Panc1 (cell line): ENCODE data around the gene PDE4B. TPM values are rescaled to one million over a fixed set of nuclear protein-coding genes. Genes with fewer than 3 reads are reported as not detected.

Experiments
- ATAC-seq: fragments of 200-7000 bp; cut with Tn5 transposase; 2 replicates; pipeline ENCODE4 v1.9.1; 2020; ENCODE audit warnings: mild to moderate bottlenecking, moderate library complexity
- BruUV-seq: library from RNA; stranded (reverse); fragments of 400-500 nt; replicated peaks from 2 replicates; lab custom pipeline; 2021; lab: Mats Ljungman, UMichigan
- CTCF ChIA-PET: fragments of 300-600 bp; sonication (Branson Sonifier 250); formaldehyde crosslinking; loops from one replicate; lab custom pipeline; 2022; ENCODE audit warnings: antibody characterized with exemption; lab: Charles Lee
- POLR2A ChIA-PET: fragments of 300-600 bp; sonication (Branson Sonifier 250); formaldehyde crosslinking; loops from one replicate; lab custom pipeline; 2022; ENCODE audit warnings: antibody characterized with exemption; lab: Charles Lee
- DNase-seq: peaks from one replicate; pipeline ENCODE4 v3.0.0-alpha.2; 2010; ENCODE audit warnings: low read depth, low spot score
- H3K27ac ChIP-seq: 2 replicates; pipeline ENCODE4 v1.5.1; 2011; ENCODE audit warnings: mild to moderate bottlenecking, low read length, inconsistent platforms
- H3K27me3 ChIP-seq: fragments of 200-500 bp; sonication (Bioruptor generic); 2 replicates; pipeline ENCODE4 v1.6.0; 2014; ENCODE audit warnings: low read length, inconsistent platforms; ENCODE audit not compliant: control insufficient read depth, insufficient read depth
- H3K36me3 ChIP-seq: fragments of 200-500 bp; sonication (Bioruptor generic); 2 replicates; pipeline ENCODE4 v1.5.1; 2014; ENCODE audit warnings: inconsistent platforms, mild to moderate bottlenecking, low read length, moderate library complexity; ENCODE audit not compliant: control insufficient read depth, insufficient read depth
- H3K4me1 ChIP-seq: 2 replicates; pipeline ENCODE4 v1.5.1; 2011; ENCODE audit warnings: inconsistent platforms, mild to moderate bottlenecking, low read length, moderate library complexity; ENCODE audit not compliant: control insufficient read depth, insufficient read depth
- H3K4me3 ChIP-seq, 2 experiments: 2 replicates each; pipeline ENCODE4 v1.5.1; 2011 to 2012; ENCODE audit warnings: low read depth in 2 of 2, low read length in 2 of 2, mild to moderate bottlenecking in 2 of 2, inconsistent platforms in 1 of 2, moderate library complexity in 1 of 2
- H3K9me3 ChIP-seq: fragments of 200-500 bp; sonication (Bioruptor generic); 2 replicates; pipeline ENCODE4 v1.5.1; 2014; ENCODE audit warnings: low read depth, mild to moderate bottlenecking, inconsistent platforms, low read length, moderate library complexity; ENCODE audit not compliant: control insufficient read depth, insufficient read depth
- POLR2AphosphoS5 ChIP-seq: IDR thresholded peaks from 2 replicates; pipeline ENCODE4 v1.6.1; 2012; ENCODE audit warnings: mild to moderate bottlenecking, low read depth, low read length, moderate library complexity
- REST ChIP-seq, 2 experiments: IDR thresholded peaks; 2 replicates each; pipeline ENCODE4 v1.6.1; 2011 to 2012; ENCODE audit warnings: low read depth in 2 of 2, control low read depth in 1 of 2, low read length in 1 of 2, mild to moderate bottlenecking in 1 of 2, moderate library complexity in 1 of 2; ENCODE audit not compliant: insufficient read depth in 1 of 2
- SIN3A ChIP-seq: IDR thresholded peaks from 2 replicates; pipeline ENCODE4 v1.6.1; 2012; ENCODE audit warnings: low read depth, mild to moderate bottlenecking, low read length, moderate library complexity, borderline replicate concordance; ENCODE audit not compliant: insufficient read depth
- TCF7L2 ChIP-seq: IDR thresholded peaks from 2 replicates; pipeline ENCODE4 v1.6.1; 2011; ENCODE audit warnings: mild to moderate bottlenecking, low read depth, low read length, inconsistent platforms
- in situ Hi-C: cut with HindIII; loops from 2 replicates; pipeline ENCODE4 v1.10.0; 2016; ENCODE audit warnings: low sequenced_read_pairs, low pct_unique_long_range_greater_than_20kb
- intact Hi-C: fragments of 100-400 bp; cut with micrococcal nuclease; formaldehyde crosslinking; loops from one replicate; pipeline ENCODE4 v1.10.0; 2022; ENCODE audit not compliant: unreplicated experiment
- total RNA-seq: library from RNA; stranded (reverse); gene quantifications from one replicate; pipeline ENCODE4 v1.2.1, GENCODE V29; 2021; ENCODE audit not compliant: unreplicated experiment
- TF ChIP-seq, protein P1 (sequence below): fragments of 450-650 bp; IDR thresholded peaks from 2 replicates; pipeline ENCODE4 v1.5.1; 2017; ENCODE audit warnings: mild to moderate bottlenecking

The PDE4B gene
- total RNA-seq, 1 experiment from 2014 or later: 0.26 TPM

DNA sequence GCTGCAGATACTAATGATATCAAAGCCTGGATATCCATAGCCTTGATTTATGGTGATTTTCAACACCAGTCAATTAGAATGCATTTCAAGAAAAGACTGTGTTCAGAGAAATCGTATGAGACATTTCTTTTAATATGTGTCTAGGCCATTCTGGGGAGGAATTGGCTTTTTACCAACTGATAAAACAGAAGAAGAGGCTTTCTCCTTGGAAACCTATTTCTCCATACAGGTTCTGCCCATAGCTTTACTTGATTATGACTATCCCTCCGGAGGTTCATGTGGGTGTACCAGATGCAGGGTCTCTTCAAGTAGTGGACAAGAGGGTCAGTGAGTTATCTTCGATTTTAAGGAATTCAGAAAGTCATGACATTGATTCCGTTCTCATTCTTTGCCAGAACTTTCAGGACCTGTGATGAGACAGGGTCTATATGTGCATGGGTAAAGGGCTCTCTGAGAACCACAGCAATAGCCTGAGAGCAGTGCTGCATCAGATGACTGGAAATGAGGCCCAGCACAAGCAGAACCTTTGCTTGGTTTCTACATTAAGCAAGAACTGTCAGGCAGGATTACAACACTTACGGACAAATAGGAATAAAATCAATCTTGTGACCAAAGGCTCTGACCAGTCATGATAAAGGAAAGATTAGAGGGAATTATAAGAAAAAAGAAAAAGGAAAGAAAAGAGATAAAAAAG is 477.6 kb downstream of the PDE4B start:
- ChIA-PET POLR2A (no interaction called here), CTCF (no interaction called here)
- intact Hi-C loops (no loop called here), in situ Hi-C loops (no loop called here)
- Histone ChIP-seq H3K4me1 (no peaks in the 10 kb centered on the region; the same call in 1 of the 2 replicates), H3K27ac (no peak overlapping the region), H3K9me3 (no peaks in the 10 kb centered on the region), H3K36me3 (no peaks in the 10 kb centered on the region), H3K27me3 (no peaks in the 10 kb centered on the region), H3K4me3 (no peak overlapping the region)
- no peak for TF ChIP-seq TCF7L2
- DNase-seq: no peak
- no TSS peak for BruUV-seq
- no peak for ATAC-seq

GRCh38 chr1:66271216-66271903 is 478.7 kb downstream of the PDE4B start:
- POLR2A ChIA-PET: no interaction called here
- TF ChIP-seq POLR2AphosphoS5 (no peak), REST (IDR thresholded peaks at IDR 0.05; ENCODE audit: insufficient read depth in 1 of 2, low read depth in 2 of 2, low read length in 1 of 2) (no peak), TCF7L2 (no peak)
- TF ChIP-seq, protein P1, sequence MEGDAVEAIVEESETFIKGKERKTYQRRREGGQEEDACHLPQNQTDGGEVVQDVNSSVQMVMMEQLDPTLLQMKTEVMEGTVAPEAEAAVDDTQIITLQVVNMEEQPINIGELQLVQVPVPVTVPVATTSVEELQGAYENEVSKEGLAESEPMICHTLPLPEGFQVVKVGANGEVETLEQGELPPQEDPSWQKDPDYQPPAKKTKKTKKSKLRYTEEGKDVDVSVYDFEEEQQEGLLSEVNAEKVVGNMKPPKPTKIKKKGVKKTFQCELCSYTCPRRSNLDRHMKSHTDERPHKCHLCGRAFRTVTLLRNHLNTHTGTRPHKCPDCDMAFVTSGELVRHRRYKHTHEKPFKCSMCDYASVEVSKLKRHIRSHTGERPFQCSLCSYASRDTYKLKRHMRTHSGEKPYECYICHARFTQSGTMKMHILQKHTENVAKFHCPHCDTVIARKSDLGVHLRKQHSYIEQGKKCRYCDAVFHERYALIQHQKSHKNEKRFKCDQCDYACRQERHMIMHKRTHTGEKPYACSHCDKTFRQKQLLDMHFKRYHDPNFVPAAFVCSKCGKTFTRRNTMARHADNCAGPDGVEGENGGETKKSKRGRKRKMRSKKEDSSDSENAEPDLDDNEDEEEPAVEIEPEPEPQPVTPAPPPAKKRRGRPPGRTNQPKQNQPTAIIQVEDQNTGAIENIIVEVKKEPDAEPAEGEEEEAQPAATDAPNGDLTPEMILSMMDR: no peak
- ATAC-seq (peak; percentile 45; the same call in 1 of the 2 replicates), DNase-seq (peak; percentile 86)
- no peaks in the 10 kb centered on the region; the same call in 1 of the 2 replicates for H3K4me1 ChIP-seq
- CTCF ChIA-PET: interaction anchor here (0.5 kb wide), 1 partner anchor 146 kb away, joined by 3 read pairs; no protein-coding TSS in a partner anchor
- BruUV-seq: no TSS peak
- in situ Hi-C loops (no loop called here), intact Hi-C loops (no loop called here)
- no peaks in the 10 kb centered on the region for H3K36me3 ChIP-seq
- no peak overlapping the region for H3K4me3 ChIP-seq
- no peaks in the 10 kb centered on the region for H3K9me3 ChIP-seq
- H3K27ac ChIP-seq: no peak overlapping the region
- no peaks in the 10 kb centered on the region for H3K27me3 ChIP-seq

- DNase-seq (no peak), ATAC-seq (no peak)
- no TSS peak for BruUV-seq
- Histone ChIP-seq H3K4me1 (no peaks in the 10 kb centered on the region; the same call in 1 of the 2 replicates), H3K27me3 (no peaks in the 10 kb centered on the region), H3K27ac (no peak overlapping the region), H3K9me3 (no peaks in the 10 kb centered on the region), H3K36me3 (no peaks in the 10 kb centered on the region), H3K4me3 (no peak overlapping the region)
- intact Hi-C loops: no loop called here
- TF ChIP-seq POLR2AphosphoS5 (no peak), REST (IDR thresholded peaks at IDR 0.05; ENCODE audit: insufficient read depth in 1 of 2, low read depth in 2 of 2, low read length in 1 of 2) (no peak), SIN3A (no peak), TCF7L2 (no peak)
- TF ChIP-seq, protein P1: no peak
- ChIA-PET CTCF (interaction anchor here (0.5 kb wide), 2 partner anchors 145 to 180 kb away, joined by 3 read pairs; no protein-coding TSS in a partner anchor), POLR2A (no interaction called here)
- in situ Hi-C loops: no loop called here
These were observed 479.2 kb downstream of the PDE4B start for GRCh38 chr1:66271904-66272254.
